CD14-positive monocyte (primary cell): ENCODE results near the gene GALNT12. TPM values are rescaled to one million over a fixed set of nuclear protein-coding genes. Genes with fewer than 3 reads are reported as not detected.

ENCODE experiments used
- DNase-seq, 3 donors: peaks; one replicate each; pipeline ENCODE4 v3.0.0-alpha.2; 2011 to 2022
- H2AFZ ChIP-seq: 2 replicates; pipeline ENCODE4 v1.6.0; 2012; ENCODE audit warnings: mild to moderate bottlenecking, low read depth, low read length, inconsistent platforms; ENCODE audit not compliant: insufficient read depth, poor library complexity, severe bottlenecking
- H3K27ac ChIP-seq, 2 donors: 1 replicate in 1 of 2; 2 replicates in 1 of 2; pipeline ENCODE4 v1.5.1; 2012 to 2013; ENCODE audit warnings: low read length in 2 of 2, control low read depth in 1 of 2, inconsistent platforms in 1 of 2, low read depth in 1 of 2, mild to moderate bottlenecking in 1 of 2
- H3K27me3 ChIP-seq, 2 donors: one replicate each; pipeline versions ENCODE4 v1.6.0 to v1.6.1; 2011 to 2013; ENCODE audit warnings: low read length in 2 of 2; ENCODE audit not compliant: control insufficient read depth in 2 of 2, insufficient read depth in 2 of 2
- H3K36me3 ChIP-seq, 2 donors: replicated peaks in 1 of 2; 1 replicate in 1 of 2; 2 replicates in 1 of 2; pipeline versions ENCODE4 v1.5.1 to v1.6.1; 2012 to 2013; ENCODE audit warnings: low read length in 2 of 2, control low read depth in 1 of 2, inconsistent platforms in 1 of 2, mild to moderate bottlenecking in 1 of 2; ENCODE audit not compliant: insufficient read depth in 2 of 2, control insufficient read depth in 1 of 2
- H3K4me1 ChIP-seq, 2 donors: 1 replicate in 1 of 2; 2 replicates in 1 of 2; pipeline versions ENCODE4 v1.5.1 to v1.6.1; 2012 to 2013; ENCODE audit warnings: low read length in 2 of 2, control low read depth in 1 of 2, inconsistent platforms in 1 of 2, mild to moderate bottlenecking in 1 of 2, moderate library complexity in 1 of 2; ENCODE audit not compliant: insufficient read depth in 2 of 2, control insufficient read depth in 1 of 2
- H3K4me2 ChIP-seq: replicated peaks from 2 replicates; pipeline ENCODE3; 2012; ENCODE audit warnings: low read length, moderate library complexity, mild to moderate bottlenecking; ENCODE audit not compliant: poor library complexity, severe bottlenecking; ENCODE audit errors: extremely low read depth
- H3K4me3 ChIP-seq, 3 experiments: fragments of 200-600 bp in 1 of 3; sonication (generic) in 1 of 3; replicated peaks in 1 of 3; 1 replicate in 2 of 3; 2 replicates in 1 of 3; pipeline ENCODE4 v1.5.1; 2011 to 2013; ENCODE audit warnings: low read length in 3 of 3, mild to moderate bottlenecking in 3 of 3, control low read depth in 2 of 3, low read depth in 2 of 3, inconsistent platforms in 1 of 3, moderate library complexity in 1 of 3
- H3K79me2 ChIP-seq: 2 replicates; pipeline ENCODE4 v1.6.0; 2012; ENCODE audit warnings: mild to moderate bottlenecking, control low read depth, inconsistent platforms, low read length, moderate library complexity; ENCODE audit not compliant: insufficient read depth
- H3K9ac ChIP-seq: 2 replicates; pipeline ENCODE4 v1.6.0; 2017; ENCODE audit warnings: low read length, mild to moderate bottlenecking; ENCODE audit not compliant: insufficient read depth, poor library complexity, severe bottlenecking
- H3K9me3 ChIP-seq, 2 donors: replicated peaks in 1 of 2; 1 replicate in 1 of 2; 2 replicates in 1 of 2; pipeline versions ENCODE4 v1.5.1 to v1.6.1; 2012 to 2013; ENCODE audit warnings: low read length in 2 of 2, control low read depth in 1 of 2; ENCODE audit not compliant: control insufficient read depth in 1 of 2, insufficient read depth in 1 of 2
- H4K20me1 ChIP-seq: 2 replicates; pipeline ENCODE4 v1.6.0; 2012; ENCODE audit warnings: mild to moderate bottlenecking, low read length, control low read depth, moderate library complexity; ENCODE audit not compliant: insufficient read depth
- H3K27ac Mint-ChIP-seq, 7 donors: one replicate each; pipeline ENCODE4 v1.8.0; 2020; ENCODE audit warnings: mild to moderate bottlenecking in 7 of 7, mixed read lengths in 7 of 7, moderate library complexity in 6 of 7, inconsistent platforms in 2 of 7
- H3K27me3 Mint-ChIP-seq, 3 donors: one replicate each; pipeline ENCODE4 v1.8.0; 2021 to 2022; ENCODE audit warnings: low read depth in 3 of 3, mild to moderate bottlenecking in 3 of 3, mixed read lengths in 3 of 3, moderate library complexity in 3 of 3, inconsistent platforms in 1 of 3
- H3K36me3 Mint-ChIP-seq, 2 donors: one replicate each; pipeline ENCODE4 v1.8.0; 2020; ENCODE audit warnings: mixed read lengths in 2 of 2, inconsistent platforms in 1 of 2, mild to moderate bottlenecking in 1 of 2
- H3K4me1 Mint-ChIP-seq: one replicate; pipeline ENCODE4 v1.8.0; 2020; ENCODE audit warnings: mild to moderate bottlenecking, mixed read lengths
- H3K4me3 Mint-ChIP-seq, 2 donors: one replicate each; pipeline ENCODE4 v1.8.0; 2020; ENCODE audit warnings: mild to moderate bottlenecking in 2 of 2, mixed read lengths in 2 of 2, moderate library complexity in 1 of 2
- H3K9me3 Mint-ChIP-seq, 7 donors: one replicate each; pipeline ENCODE4 v1.8.0; 2020 to 2022; ENCODE audit warnings: mixed read lengths in 7 of 7, mild to moderate bottlenecking in 6 of 7, moderate library complexity in 6 of 7, inconsistent platforms in 2 of 7
- WGBS: methylation state at CpG from one replicate; pipeline ENCODE4 v1.1.5; 2013; ENCODE audit warnings: missing lambda C conversion rate; ENCODE audit not compliant: insufficient coverage; 5-methylcytosine and 5-hydroxymethylcytosine counted together
- intact Hi-C, 2 donors: fragments of 100-400 bp; cut with micrococcal nuclease; formaldehyde crosslinking; loops; one replicate each; pipeline versions ENCODE4 v1.15.0 to v1.15.1; 2023
- polyA plus RNA-seq, 3 donors: library from polyadenylated mRNA; depleted of rRNA in 1 of 3; unstranded in 2 of 3; stranded (reverse) in 1 of 3; fragments of 300-500 nt in 2 of 3; fragments of >200 nt in 1 of 3; fragmentation: Illumina TruSeq in 2 of 3; gene quantifications; 1 replicate in 2 of 3; 2 replicates in 1 of 3; pipeline ENCODE4 v1.2.3, GENCODE V29; 2012 to 2021
- TF ChIP-seq, protein P1 (sequence below): fragments of 200-600 bp; IDR thresholded peaks from one replicate; pipeline ENCODE4 v1.8.0; 2022; ENCODE audit warnings: antibody characterized with exemption, mild to moderate bottlenecking

GALNT12 gene
- polyA plus RNA-seq, 3 donors, result 0.16 TPM; not detected in 2

DNA sequence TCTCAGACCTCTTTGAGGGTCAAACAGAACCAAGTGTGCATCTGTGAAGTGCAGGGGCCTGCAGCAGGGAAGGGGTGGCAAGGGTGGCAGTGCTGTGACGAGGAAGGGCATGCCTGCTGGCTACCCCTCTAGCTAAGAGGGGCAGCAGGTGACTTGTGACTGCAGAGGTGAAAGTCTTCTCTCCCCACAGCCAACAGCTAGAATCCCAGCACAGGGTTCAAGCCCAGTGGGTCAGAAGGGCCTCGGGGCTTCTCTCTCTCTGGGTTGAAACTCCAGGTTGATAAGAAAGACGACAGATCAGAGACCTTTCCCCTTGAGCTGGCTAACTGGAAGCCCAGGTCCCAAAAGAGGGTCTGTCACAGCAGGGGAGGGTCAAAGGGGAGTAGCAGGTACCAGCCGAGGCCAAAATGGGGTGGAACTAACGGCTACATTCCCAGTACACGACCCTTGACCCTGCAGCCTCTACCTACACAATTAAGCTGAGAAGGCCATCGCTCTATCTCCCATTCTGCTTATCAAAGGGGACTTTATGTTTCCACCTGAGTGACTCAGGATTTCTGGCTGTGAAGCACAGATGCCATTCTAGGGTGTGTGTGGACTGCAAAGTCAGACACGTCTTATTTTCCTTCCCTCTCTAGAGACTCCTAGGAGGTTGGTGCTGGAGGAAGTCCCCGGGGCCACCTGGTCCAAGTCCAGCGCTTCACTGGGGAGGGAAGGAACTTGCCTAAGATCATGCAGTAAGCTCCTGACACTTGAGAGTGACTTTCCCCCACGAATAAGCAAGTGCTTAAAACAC is 25.7 kb upstream of the GALNT12 start:
- no peaks in the 10 kb centered on the region for H3K27me3 ChIP-seq
- intact Hi-C loops, result no loop called here
- H3K9me3 ChIP-seq, result no peaks in the 10 kb centered on the region
- Mint-ChIP-seq H3K36me3 (peaks cover 0 to 2% of the 10 kb centered on the region in 2 donors), H3K27ac (no peak overlapping the region), H3K4me3 (no peak overlapping the region), H3K4me1 (peaks cover 25% of the 10 kb centered on the region), H3K9me3 (no peaks in the 10 kb centered on the region), H3K27me3 (peaks cover 0 to 3% (median 2%) of the 10 kb centered on the region in 3 donors)
- peak in 1 of 3 donors; percentile 24 for DNase-seq
- no peaks in the 10 kb centered on the region for H4K20me1 ChIP-seq
- H2AFZ ChIP-seq, result no peak overlapping the region
- H3K79me2 ChIP-seq, result no peaks in the 10 kb centered on the region
- H3K36me3 ChIP-seq, result no peaks in the 10 kb centered on the region
- no peak overlapping the region for H3K27ac ChIP-seq
- WGBS, result 44% methylated on average over 6 of the region's 11 CpGs
- TF ChIP-seq, protein P1, sequence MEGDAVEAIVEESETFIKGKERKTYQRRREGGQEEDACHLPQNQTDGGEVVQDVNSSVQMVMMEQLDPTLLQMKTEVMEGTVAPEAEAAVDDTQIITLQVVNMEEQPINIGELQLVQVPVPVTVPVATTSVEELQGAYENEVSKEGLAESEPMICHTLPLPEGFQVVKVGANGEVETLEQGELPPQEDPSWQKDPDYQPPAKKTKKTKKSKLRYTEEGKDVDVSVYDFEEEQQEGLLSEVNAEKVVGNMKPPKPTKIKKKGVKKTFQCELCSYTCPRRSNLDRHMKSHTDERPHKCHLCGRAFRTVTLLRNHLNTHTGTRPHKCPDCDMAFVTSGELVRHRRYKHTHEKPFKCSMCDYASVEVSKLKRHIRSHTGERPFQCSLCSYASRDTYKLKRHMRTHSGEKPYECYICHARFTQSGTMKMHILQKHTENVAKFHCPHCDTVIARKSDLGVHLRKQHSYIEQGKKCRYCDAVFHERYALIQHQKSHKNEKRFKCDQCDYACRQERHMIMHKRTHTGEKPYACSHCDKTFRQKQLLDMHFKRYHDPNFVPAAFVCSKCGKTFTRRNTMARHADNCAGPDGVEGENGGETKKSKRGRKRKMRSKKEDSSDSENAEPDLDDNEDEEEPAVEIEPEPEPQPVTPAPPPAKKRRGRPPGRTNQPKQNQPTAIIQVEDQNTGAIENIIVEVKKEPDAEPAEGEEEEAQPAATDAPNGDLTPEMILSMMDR, result no peak
- no peak overlapping the region for H3K4me3 ChIP-seq
- no peak overlapping the region for H3K9ac ChIP-seq
- no peak overlapping the region for H3K4me2 ChIP-seq
- peaks cover 14 to 21% of the 10 kb centered on the region in 2 donors for H3K4me1 ChIP-seq

DNA sequence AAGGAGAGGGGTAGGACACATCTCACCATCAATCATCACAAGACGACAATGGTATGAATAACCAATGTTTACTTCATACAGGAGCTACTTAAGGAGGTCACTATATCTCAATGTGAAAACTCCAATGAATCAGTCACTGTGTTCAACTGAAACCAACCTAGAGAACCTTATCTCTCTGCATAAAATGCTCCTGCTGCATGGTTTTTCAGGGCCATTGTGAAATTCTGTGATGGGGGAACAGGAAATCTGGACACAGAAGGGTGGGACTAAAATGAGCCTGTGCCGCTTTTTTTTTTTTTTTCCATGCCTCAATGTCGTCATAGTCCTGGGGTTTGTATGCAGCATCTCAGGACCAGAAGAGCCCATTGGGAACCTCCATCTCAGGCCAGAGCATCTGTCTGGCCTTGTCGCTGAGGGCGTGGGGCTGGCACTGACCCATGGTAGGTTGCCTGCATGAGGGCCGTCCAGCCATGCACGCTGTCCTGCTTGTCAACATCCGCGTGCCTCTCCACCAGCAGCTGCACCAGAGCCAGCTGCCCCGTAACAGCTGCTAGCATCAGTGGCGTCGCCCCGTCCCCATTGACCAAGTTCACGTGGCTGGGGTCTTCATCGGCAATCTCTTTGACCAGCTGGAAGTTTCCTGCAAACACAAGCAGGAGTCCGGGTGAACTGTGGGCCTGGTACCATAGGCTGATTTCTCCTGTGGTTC is 23.8 kb upstream of the GALNT12 start:
- H3K27me3 ChIP-seq, result no peaks in the 10 kb centered on the region
- no peak overlapping the region for H2AFZ ChIP-seq
- WGBS, result 81% methylated on average over 15 of the region's 16 CpGs
- intact Hi-C loops, result no loop called here
- Mint-ChIP-seq H3K27me3 (peaks cover 0 to 3% (median 2%) of the 10 kb centered on the region in 3 donors), H3K36me3 (peaks cover 0 to 2% of the 10 kb centered on the region in 2 donors), H3K4me1 (peaks cover 25% of the 10 kb centered on the region), H3K27ac (no peak overlapping the region), H3K9me3 (no peaks in the 10 kb centered on the region), H3K4me3 (no peak overlapping the region)
- H3K4me2 ChIP-seq, result no peak overlapping the region
- H3K4me1 ChIP-seq, result peaks cover 14 to 21% of the 10 kb centered on the region in 2 donors
- H3K9ac ChIP-seq, result no peak overlapping the region
- no peaks in the 10 kb centered on the region for H4K20me1 ChIP-seq
- H3K36me3 ChIP-seq, result no peaks in the 10 kb centered on the region
- no peaks in the 10 kb centered on the region for H3K79me2 ChIP-seq
- TF ChIP-seq, protein P1, result no peak
- DNase-seq, result no peak
- no peak overlapping the region for H3K27ac ChIP-seq
- no peak overlapping the region for H3K4me3 ChIP-seq
- H3K9me3 ChIP-seq, result no peaks in the 10 kb centered on the region
